B cell (primary cell): ENCODE data around the gene ABLIM3. TPM values are rescaled to one million over a fixed set of nuclear protein-coding genes. Genes with fewer than 3 reads are reported as not detected.

Experiments
- ATAC-seq: fragments of 200-7000 bp; cut with Tn5 transposase; one replicate; pipeline ENCODE4 v1.10.0; 2021; ENCODE audit warnings: low read depth, mild to moderate bottlenecking, moderate number of reproducible peaks, moderate library complexity
- CTCF ChIA-PET: fragments of 350-600 bp; sonication (Branson Sonifier 250); formaldehyde crosslinking; loops from one replicate; lab custom pipeline; 2021; ENCODE audit warnings: antibody characterized with exemption, inconsistent platforms; lab: Charles Lee
- POLR2A ChIA-PET: fragments of 350-600 bp; sonication (Branson Sonifier 250); formaldehyde crosslinking; loops from one replicate; lab custom pipeline; 2021; ENCODE audit warnings: antibody characterized with exemption; lab: Charles Lee
- DNase-seq: peaks from one replicate; pipeline ENCODE4 v3.0.0; 2013
- H2AFZ ChIP-seq: 2 replicates; pipeline ENCODE4 v1.6.1; 2012; ENCODE audit warnings: mild to moderate bottlenecking, low read depth, low read length; ENCODE audit not compliant: insufficient read depth, poor library complexity, severe bottlenecking
- H3K27ac ChIP-seq, 2 donors: 1 replicate in 1 of 2; 2 replicates in 1 of 2; pipeline ENCODE4 v1.5.1; 2012 to 2013; ENCODE audit warnings: low read length in 2 of 2, mild to moderate bottlenecking in 2 of 2, moderate library complexity in 1 of 2
- H3K27me3 ChIP-seq, 4 experiments: fragments of 200-600 bp in 1 of 4; sonication (generic) in 1 of 4; replicated peaks in 1 of 4; 1 replicate in 2 of 4; 2 replicates in 2 of 4; pipeline versions ENCODE4 v1.6.1 to v1.7.0; 2013 to 2016; ENCODE audit warnings: low read length in 3 of 4, mild to moderate bottlenecking in 2 of 4, mixed read lengths in 1 of 4, moderate library complexity in 1 of 4; ENCODE audit not compliant: insufficient read depth in 4 of 4, control insufficient read depth in 3 of 4; ENCODE audit errors: control extremely low read depth in 1 of 4
- H3K36me3 ChIP-seq, 2 experiments: replicated peaks in 1 of 2; 1 replicate in 1 of 2; 2 replicates in 1 of 2; pipeline versions ENCODE4 v1.6.1 to v1.7.1; 2013; ENCODE audit warnings: low read length in 1 of 2; ENCODE audit not compliant: insufficient read depth in 2 of 2, control insufficient read depth in 1 of 2; ENCODE audit errors: control extremely low read depth in 1 of 2, extremely low read depth in 1 of 2
- H3K4me1 ChIP-seq, 2 donors: fragments of 200-600 bp in 1 of 2; sonication (generic) in 1 of 2; 1 replicate in 1 of 2; 2 replicates in 1 of 2; pipeline versions ENCODE4 v1.5.1 to v1.6.1; 2013 to 2017; ENCODE audit warnings: low read length in 2 of 2; ENCODE audit not compliant: control insufficient read depth in 2 of 2, insufficient read depth in 2 of 2
- H3K4me2 ChIP-seq: replicated peaks from 2 replicates; pipeline ENCODE3; 2012; ENCODE audit warnings: mild to moderate bottlenecking, low read depth, low read length; ENCODE audit not compliant: poor library complexity, severe bottlenecking
- H3K4me3 ChIP-seq, 5 experiments: fragments of 200-600 bp in 1 of 5; sonication (generic) in 1 of 5; 1 replicate in 3 of 5; 2 replicates in 2 of 5; pipeline versions ENCODE4 v1.5.1 to v1.7.0; 2011 to 2016; ENCODE audit warnings: low read length in 4 of 5, mild to moderate bottlenecking in 4 of 5, low read depth in 2 of 5, control low read depth in 1 of 5, moderate library complexity in 1 of 5; ENCODE audit not compliant: insufficient read depth in 1 of 5; ENCODE audit errors: control extremely low read depth in 1 of 5, extremely low read depth in 1 of 5
- H3K79me2 ChIP-seq: fragments of 200-600 bp; sonication (generic); one replicate; pipeline ENCODE4 v1.6.0; 2016; ENCODE audit warnings: low read length; ENCODE audit not compliant: control insufficient read depth, insufficient read depth
- H3K9ac ChIP-seq: fragments of 200-600 bp; sonication (generic); 2 replicates; pipeline ENCODE4 v1.6.1; 2017; ENCODE audit warnings: mild to moderate bottlenecking, low read length, moderate library complexity
- H3K9me3 ChIP-seq, 3 donors: one replicate each; pipeline versions ENCODE4 v1.6.1 to v1.7.1; 2013; ENCODE audit warnings: low read length in 2 of 3; ENCODE audit not compliant: control insufficient read depth in 2 of 3, insufficient read depth in 1 of 3; ENCODE audit errors: control extremely low read depth in 1 of 3
- H4K20me1 ChIP-seq: 2 replicates; pipeline ENCODE4 v1.6.0; 2012; ENCODE audit warnings: mild to moderate bottlenecking, low read length; ENCODE audit not compliant: insufficient read depth, control insufficient read depth, poor library complexity, severe bottlenecking
- H3K27ac Mint-ChIP-seq: one replicate; pipeline ENCODE4 v1.8.0; 2021; ENCODE audit warnings: mixed read lengths
- H3K27me3 Mint-ChIP-seq: one replicate; pipeline ENCODE4 v1.8.0; 2021; ENCODE audit warnings: mixed read lengths
- H3K4me1 Mint-ChIP-seq: one replicate; pipeline ENCODE4 v1.8.0; 2021; ENCODE audit warnings: mixed read lengths
- H3K4me3 Mint-ChIP-seq: one replicate; pipeline ENCODE4 v1.8.0; 2021; ENCODE audit warnings: mixed read lengths
- H3K9me3 Mint-ChIP-seq: one replicate; pipeline ENCODE4 v1.8.0; 2022; ENCODE audit warnings: mixed read lengths; ENCODE audit not compliant: insufficient read depth
- CTCF ChIP-seq: fragments of 200-600 bp; IDR thresholded peaks from one replicate; pipeline ENCODE4 v1.8.0; 2022; ENCODE audit warnings: antibody characterized with exemption, mild to moderate bottlenecking
- EZH2 ChIP-seq: IDR thresholded peaks from 2 replicates; pipeline ENCODE4 v1.6.1; 2012; ENCODE audit warnings: borderline replicate concordance, low read depth, mild to moderate bottlenecking, moderate library complexity, low read length; ENCODE audit not compliant: insufficient read depth, poor library complexity, severe bottlenecking
- WGBS: methylation state at CpG from one replicate; pipeline ENCODE4 v1.1.5; 2013; ENCODE audit warnings: missing lambda C conversion rate; ENCODE audit not compliant: insufficient coverage; 5-methylcytosine and 5-hydroxymethylcytosine counted together
- intact Hi-C: fragments of 100-400 bp; cut with micrococcal nuclease; formaldehyde crosslinking; loops from one replicate; pipeline ENCODE4 v1.10.0; 2022
- polyA plus RNA-seq: library from polyadenylated mRNA; depleted of rRNA; stranded (reverse); fragments of >200 nt; gene quantifications from 2 replicates; pipeline ENCODE4 v1.2.3, GENCODE V29; 2012
- total RNA-seq, 2 donors: library from RNA; stranded (reverse); fragments of 120-200 nt in 1 of 2; gene quantifications; 1 replicate in 1 of 2; 2 replicates in 1 of 2; pipeline versions ENCODE4 v1.2.3 to v1.2.4, GENCODE V29; 2013 to 2022

The ABLIM3 gene
- total and polyA plus RNA-seq, 2 donors (not counting 1 experiment from before 2014, with no cell fraction given): not detected

DNA sequence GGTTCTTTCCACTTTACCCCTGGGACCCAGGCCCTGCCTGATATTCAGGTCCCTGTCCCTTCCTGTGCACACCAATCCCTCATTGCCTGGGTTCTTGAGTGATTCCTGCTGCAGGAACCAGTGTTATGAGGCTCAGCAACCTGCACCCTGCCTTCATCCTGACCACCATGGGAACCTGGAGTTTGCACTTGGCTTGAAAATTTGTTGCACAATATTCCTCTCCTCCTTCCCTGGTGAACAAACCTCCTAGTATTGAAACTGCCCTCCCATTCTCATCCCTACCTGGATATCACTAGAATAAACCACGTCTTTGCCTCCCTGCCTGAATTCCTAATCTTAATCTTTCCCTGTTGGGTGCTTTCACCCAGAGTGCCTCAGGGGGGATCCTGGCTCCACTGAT, 78.3 kb downstream of the ABLIM3 start:
- H3K9me3 ChIP-seq: no peaks in the 10 kb centered on the region
- H3K9ac ChIP-seq: no peak overlapping the region
- H3K4me1 ChIP-seq: no peaks in the 10 kb centered on the region
- TF ChIP-seq CTCF (no peak), EZH2 (no peak)
- H3K9me3 Mint-ChIP-seq: no peaks in the 10 kb centered on the region
- H3K4me1 Mint-ChIP-seq: no peaks in the 10 kb centered on the region
- no peak overlapping the region for H3K27ac Mint-ChIP-seq
- H3K27ac ChIP-seq: no peak overlapping the region
- no peaks in the 10 kb centered on the region for H4K20me1 ChIP-seq
- intact Hi-C loops: no loop called here
- H3K4me2 ChIP-seq: no peak overlapping the region
- peaks cover 14% of the 10 kb centered on the region for H3K27me3 Mint-ChIP-seq
- no peak overlapping the region for H3K4me3 Mint-ChIP-seq
- no peak for DNase-seq
- no peak overlapping the region for H3K4me3 ChIP-seq
- POLR2A ChIA-PET: no interaction called here
- CTCF ChIA-PET: no interaction called here
- no peaks in the 10 kb centered on the region for H3K79me2 ChIP-seq
- H3K27me3 ChIP-seq: no peaks in the 10 kb centered on the region
- no peak overlapping the region for H2AFZ ChIP-seq
- no peaks in the 10 kb centered on the region for H3K36me3 ChIP-seq
- no peak for ATAC-seq
- WGBS: 89% methylated on average over 1 of the region's 1 CpG

DNA sequence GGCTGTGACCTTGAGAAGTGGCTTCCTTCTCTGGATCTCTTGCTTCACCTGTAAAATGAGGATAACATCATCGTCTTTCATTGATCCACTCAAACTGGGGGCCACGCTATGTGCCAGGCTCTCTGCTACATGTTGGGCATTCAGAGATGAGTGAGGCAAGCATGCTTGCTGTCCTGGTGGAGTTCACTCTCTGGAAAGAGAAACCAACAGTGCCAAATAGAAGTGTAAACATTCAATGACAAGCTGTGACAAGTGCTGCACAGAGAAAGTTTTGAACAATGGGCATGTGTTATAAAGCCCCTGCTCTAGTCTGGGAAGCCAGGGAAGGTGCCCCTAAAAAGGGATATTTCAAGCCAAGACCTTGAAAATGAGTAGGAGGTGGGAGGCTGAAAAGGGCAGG, 79.5 kb downstream of the ABLIM3 start:
- no peak overlapping the region for H3K9ac ChIP-seq
- H2AFZ ChIP-seq: no peak overlapping the region
- no peak overlapping the region for H3K4me3 ChIP-seq
- H3K27ac ChIP-seq: no peak overlapping the region
- Mint-ChIP-seq H3K9me3 (no peaks in the 10 kb centered on the region), H3K4me3 (no peak overlapping the region), H3K27ac (no peak overlapping the region), H3K4me1 (no peaks in the 10 kb centered on the region), H3K27me3 (peaks cover 14% of the 10 kb centered on the region)
- ChIA-PET POLR2A (no interaction called here), CTCF (no interaction called here)
- TF ChIP-seq EZH2: no peak
- TF ChIP-seq CTCF: no peak
- H3K9me3 ChIP-seq: no peaks in the 10 kb centered on the region
- intact Hi-C loops: no loop called here
- no peaks in the 10 kb centered on the region for H3K27me3 ChIP-seq
- WGBS: no CpG with 5 or more reads among the region's 2 CpGs
- no peaks in the 10 kb centered on the region for H3K36me3 ChIP-seq
- ATAC-seq: no peak
- no peak overlapping the region for H3K4me2 ChIP-seq
- no peaks in the 10 kb centered on the region for H4K20me1 ChIP-seq
- no peak for DNase-seq
- no peaks in the 10 kb centered on the region for H3K79me2 ChIP-seq
- no peaks in the 10 kb centered on the region for H3K4me1 ChIP-seq
